Endothelial cell (in vitro differentiated cells): ENCODE results near the gene RPS29. TPM values are rescaled to one million over a fixed set of nuclear protein-coding genes. Genes with fewer than 3 reads are reported as not detected.
A peak's percentile ranks its signal among the peaks of the same experiment; 100 is the strongest.

Source experiments
- DNase-seq: peaks from one replicate; pipeline ENCODE4 v3.0.0; 2021; ENCODE audit warnings: low spot score
- H3K27ac Mint-ChIP-seq: one replicate; pipeline ENCODE4 v1.8.0; 2021; ENCODE audit warnings: mixed read lengths, inconsistent platforms; ENCODE audit not compliant: unreplicated experiment
- H3K27me3 Mint-ChIP-seq: one replicate; pipeline ENCODE4 v1.8.0; 2021; ENCODE audit warnings: mild to moderate bottlenecking, moderate library complexity, mixed read lengths, inconsistent platforms; ENCODE audit not compliant: unreplicated experiment
- H3K36me3 Mint-ChIP-seq: one replicate; pipeline ENCODE4 v1.8.0; 2021; ENCODE audit warnings: mild to moderate bottlenecking, low read depth, mixed read lengths, inconsistent platforms; ENCODE audit not compliant: unreplicated experiment
- H3K4me1 Mint-ChIP-seq: one replicate; pipeline ENCODE4 v1.8.0; 2021; ENCODE audit warnings: mild to moderate bottlenecking, mixed read lengths, inconsistent platforms; ENCODE audit not compliant: unreplicated experiment
- H3K4me3 Mint-ChIP-seq: one replicate; pipeline ENCODE4 v1.8.0; 2021; ENCODE audit warnings: mild to moderate bottlenecking, mixed read lengths, inconsistent platforms; ENCODE audit not compliant: unreplicated experiment
- H3K9me3 Mint-ChIP-seq: one replicate; pipeline ENCODE4 v1.8.0; 2021; ENCODE audit warnings: mixed read lengths, inconsistent platforms; ENCODE audit not compliant: unreplicated experiment
- CTCF ChIP-seq: fragments of 200-600 bp; sonication (generic); IDR thresholded peaks from one replicate; pipeline ENCODE4 v1.5.0; 2021; ENCODE audit warnings: antibody characterized with exemption; ENCODE audit not compliant: unreplicated experiment
- total RNA-seq: library from RNA; stranded (reverse); fragmentation: NEBNext Ultra II Directional; extraction: Animal tissue kit (Norgen Biotek cat#: 25700); gene quantifications from one replicate; pipeline ENCODE4 v1.2.1, GENCODE V29; 2021; ENCODE audit not compliant: unreplicated experiment

RPS29 gene
- total RNA-seq, 1 donor from 2014 or later = 2,246 TPM

- Mint-ChIP-seq H3K27me3 (peaks cover 3% of the 10 kb centered on the region), H3K9me3 (no peaks in the 10 kb centered on the region), H3K27ac (no peak overlapping the region), H3K4me3 (no peak overlapping the region), H3K36me3 (no peaks in the 10 kb centered on the region), H3K4me1 (no peaks in the 10 kb centered on the region)
- DNase-seq = no peak
- no peak for TF ChIP-seq CTCF
Observed at GRCh38 chr14:49612671-49613070, 26.5 kb upstream of the RPS29 start.

- H3K27me3 Mint-ChIP-seq = peaks cover 2% of the 10 kb centered on the region
- no peak for TF ChIP-seq CTCF
- H3K9me3 Mint-ChIP-seq = no peaks in the 10 kb centered on the region
- no peak for DNase-seq
- no peak overlapping the region for H3K4me3 Mint-ChIP-seq
- H3K27ac Mint-ChIP-seq = no peak overlapping the region
- H3K36me3 Mint-ChIP-seq = no peaks in the 10 kb centered on the region
- no peaks in the 10 kb centered on the region for H3K4me1 Mint-ChIP-seq
Observed at GRCh38 chr14:49612251-49612650, 26.1 kb upstream of the RPS29 start.

GRCh38 chr14:49607583-49607982 is 21.4 kb upstream of the RPS29 start:
- Mint-ChIP-seq H3K4me3 (no peak overlapping the region), H3K9me3 (no peaks in the 10 kb centered on the region), H3K27me3 (no peaks in the 10 kb centered on the region), H3K36me3 (peaks cover 11% of the 10 kb centered on the region), H3K27ac (no peak overlapping the region), H3K4me1 (no peaks in the 10 kb centered on the region)
- DNase-seq = no peak
- TF ChIP-seq CTCF = no peak

GRCh38 chr14:49598485-49599300 is 12.5 kb upstream of the RPS29 start, which contains the start of gene LRR1:
TSS of gene LRR1 (plus strand) at chr14:49598940. CDS start at chr14:49599021, 81 bp downstream.
- H3K36me3 Mint-ChIP-seq = peaks cover 4% of the 10 kb centered on the region
- TF ChIP-seq CTCF = no peak
- peaks cover 5% of the 10 kb centered on the region for H3K27me3 Mint-ChIP-seq
- peak within 1 kb of the TSS; percentile 97 for H3K27ac Mint-ChIP-seq
- no peaks in the 10 kb centered on the region for H3K9me3 Mint-ChIP-seq
- H3K4me3 Mint-ChIP-seq = peak within 1 kb of the TSS; percentile 99
- H3K4me1 Mint-ChIP-seq = peaks cover 21% of the 10 kb centered on the region
- peak; percentile 89 for DNase-seq

- peak overlapping the region; percentile 97 for H3K27ac Mint-ChIP-seq
- TF ChIP-seq CTCF = no peak
- peaks cover 21% of the 10 kb centered on the region for H3K4me1 Mint-ChIP-seq
- H3K36me3 Mint-ChIP-seq = peaks cover 4% of the 10 kb centered on the region
- H3K27me3 Mint-ChIP-seq = peaks cover 5% of the 10 kb centered on the region
- peak overlapping the region; percentile 99 for H3K4me3 Mint-ChIP-seq
- H3K9me3 Mint-ChIP-seq = no peaks in the 10 kb centered on the region
- peak; percentile 17 for DNase-seq
Observed at GRCh38 chr14:49598189-49598484, 12.0 kb upstream of the RPS29 start.
